HG02852 (cell line): ENCODE data around the gene TANC1.

Experiments
- ATAC-seq: cut with Tn5 transposase; IDR thresholded peaks from one replicate; pipeline ENCODE4 v1.9.1; 2021; ENCODE audit warnings: mild to moderate bottlenecking, moderate library complexity; ENCODE audit not compliant: unreplicated experiment

Gene TANC1

GRCh38 chr2:158993721-158994587, 25.5 kb downstream of the TANC1 start:
- ATAC-seq = no peak

DNA sequence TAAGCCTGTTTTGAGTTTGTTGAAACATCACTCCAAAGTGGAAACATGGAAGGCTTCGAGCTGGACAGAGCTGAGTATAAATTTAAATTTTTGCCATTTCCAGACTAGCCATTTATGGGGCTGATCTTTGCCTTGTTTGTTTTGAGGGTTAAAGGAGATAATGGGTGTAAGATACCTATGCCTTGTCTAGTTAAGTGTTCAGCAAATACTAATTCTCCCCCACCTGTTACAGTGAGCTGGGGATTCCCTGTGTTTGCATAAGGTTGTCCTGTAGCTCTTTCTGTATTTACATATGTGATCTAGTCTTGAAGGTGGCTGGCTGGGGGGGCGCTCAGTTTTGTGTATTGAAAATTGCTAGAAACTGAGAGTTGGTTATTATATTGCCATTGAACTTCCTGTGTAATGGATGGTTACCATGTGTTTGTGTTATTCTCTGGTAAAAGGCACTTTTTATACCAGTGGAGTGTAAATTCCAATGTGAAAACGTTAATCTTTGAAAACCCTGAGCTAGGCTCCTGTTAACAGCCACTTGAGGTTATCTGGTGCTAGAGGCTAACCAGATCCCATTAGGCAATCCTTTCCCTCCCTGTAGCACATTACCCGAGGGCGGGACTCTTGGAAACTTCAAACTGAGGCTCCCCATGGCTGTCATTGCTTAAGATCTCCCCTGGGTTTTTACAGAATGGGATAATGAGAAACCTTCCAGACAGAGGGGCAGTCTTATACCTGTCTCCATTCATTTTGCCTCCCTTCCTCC, 26.7 kb downstream of the TANC1 start:
- no peak for ATAC-seq

GRCh38 chr2:158995677-158996049, 27.2 kb downstream of the TANC1 start:
- no peak for ATAC-seq

DNA sequence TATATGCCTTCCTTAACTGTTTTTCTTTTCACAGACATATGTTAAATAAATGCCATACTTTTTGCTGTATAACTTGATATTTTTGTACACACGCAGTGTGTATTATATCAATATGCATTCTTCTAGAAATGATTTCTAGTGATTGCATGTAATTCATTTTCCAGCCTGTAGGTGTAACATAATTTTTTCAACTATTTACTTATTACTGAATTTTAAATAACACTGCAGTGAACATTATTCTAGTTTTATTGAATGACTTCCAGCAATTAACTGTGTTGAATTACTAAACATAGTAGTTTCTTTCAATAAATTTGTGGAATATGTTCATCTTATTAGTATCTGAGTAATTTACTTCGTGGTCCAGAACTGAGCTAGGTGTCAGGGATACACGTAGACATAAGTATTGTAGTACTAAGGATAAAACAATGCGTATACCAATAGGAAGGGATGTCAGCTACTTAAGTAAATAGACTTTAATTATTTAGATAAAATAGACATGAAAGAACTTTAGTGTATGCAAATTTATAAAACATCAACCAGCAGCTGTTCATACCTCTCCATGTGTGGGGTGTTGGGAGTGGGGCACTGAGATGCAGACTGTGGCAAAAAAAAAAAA, 28.0 kb downstream of the TANC1 start:
- no peak for ATAC-seq

GRCh38 chr2:158997037-158997790, 28.8 kb downstream of the TANC1 start:
- no peak for ATAC-seq

DNA sequence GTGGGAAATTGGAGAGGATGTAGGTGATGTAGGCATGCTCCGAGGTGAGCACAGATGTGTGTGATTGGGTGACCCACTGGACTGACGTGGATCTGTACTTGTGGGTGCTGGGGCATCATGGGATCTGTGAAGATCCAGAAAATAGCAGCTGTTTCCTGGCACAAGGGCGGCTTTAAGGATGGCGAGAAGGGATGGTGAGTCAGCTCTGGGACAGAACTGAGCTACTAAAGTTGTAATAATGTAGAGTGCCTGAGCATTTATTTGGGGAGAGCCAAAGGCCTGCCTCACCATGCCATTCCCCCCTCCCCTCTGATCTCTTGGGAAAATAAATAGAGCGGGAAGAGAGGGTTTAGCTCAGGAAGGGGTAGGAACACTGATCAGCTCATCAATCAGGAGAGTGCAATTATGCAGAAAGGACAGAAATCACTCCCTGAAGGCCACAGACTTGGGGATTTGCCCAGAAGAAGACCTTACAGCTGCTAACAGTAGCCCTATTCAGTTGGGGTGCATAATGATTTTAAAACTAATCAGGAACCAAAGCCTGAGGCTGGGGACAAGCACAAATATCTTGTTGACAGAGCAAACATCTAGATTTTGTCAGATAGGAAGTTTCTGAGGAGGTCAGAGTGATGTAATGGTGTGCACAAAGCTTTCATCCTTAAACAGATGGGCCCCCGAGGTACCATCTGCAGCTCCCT, 30.3 kb downstream of the TANC1 start:
- ATAC-seq = no peak

GRCh38 chr2:158999458-158999857, 31.0 kb downstream of the TANC1 start:
- ATAC-seq = no peak

- ATAC-seq = no peak
These were observed 31.6 kb downstream of the TANC1 start for GRCh38 chr2:159000072-159000471.

GRCh38 chr2:159002462-159003111, 34.1 kb downstream of the TANC1 start:
- no peak for ATAC-seq

- no peak for ATAC-seq
These were observed 35.1 kb downstream of the TANC1 start for GRCh38 chr2:159003555-159003954.

DNA sequence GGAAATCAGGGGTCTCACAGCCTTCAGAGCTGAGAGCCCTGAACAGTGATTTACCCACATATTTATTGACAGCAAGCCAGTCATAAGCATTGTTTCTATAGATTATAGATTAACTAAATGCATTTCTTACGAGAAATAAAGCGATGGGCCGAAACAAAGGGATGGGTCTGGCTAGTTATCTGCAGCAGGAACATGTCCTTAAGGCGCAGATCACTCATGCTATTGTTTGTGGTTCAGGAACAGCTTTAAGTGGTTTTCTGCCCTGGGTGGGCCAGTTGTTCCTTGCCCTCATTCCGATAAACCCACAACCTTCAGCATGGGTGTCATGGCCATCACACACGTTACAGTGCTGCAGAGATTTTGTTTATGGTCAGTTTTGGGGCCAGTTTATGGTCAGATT, 36.4 kb downstream of the TANC1 start:
- ATAC-seq = no peak

- no peak for ATAC-seq
These were observed 41.5 kb downstream of the TANC1 start for GRCh38 chr2:159009940-159010339.

DNA sequence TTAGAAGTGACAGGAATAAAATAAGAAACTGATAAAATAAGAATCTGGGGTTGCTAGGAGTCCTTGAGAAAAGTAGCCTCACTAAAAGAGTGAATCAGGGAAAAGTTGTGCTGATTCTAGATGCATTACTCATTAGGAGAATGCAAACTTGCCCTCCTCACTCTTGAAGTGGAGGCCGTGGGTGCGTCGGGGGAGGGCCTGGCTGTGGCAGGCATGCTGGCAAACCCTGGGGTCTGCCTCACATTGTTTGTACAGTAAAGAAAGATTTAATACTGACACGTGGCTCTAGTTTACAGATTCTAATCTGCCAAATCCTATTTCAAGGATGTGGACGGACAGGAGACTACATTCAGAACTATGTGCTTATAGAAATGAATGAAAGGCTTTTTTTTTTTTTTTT, 41.9 kb downstream of the TANC1 start:
- no peak for ATAC-seq

DNA sequence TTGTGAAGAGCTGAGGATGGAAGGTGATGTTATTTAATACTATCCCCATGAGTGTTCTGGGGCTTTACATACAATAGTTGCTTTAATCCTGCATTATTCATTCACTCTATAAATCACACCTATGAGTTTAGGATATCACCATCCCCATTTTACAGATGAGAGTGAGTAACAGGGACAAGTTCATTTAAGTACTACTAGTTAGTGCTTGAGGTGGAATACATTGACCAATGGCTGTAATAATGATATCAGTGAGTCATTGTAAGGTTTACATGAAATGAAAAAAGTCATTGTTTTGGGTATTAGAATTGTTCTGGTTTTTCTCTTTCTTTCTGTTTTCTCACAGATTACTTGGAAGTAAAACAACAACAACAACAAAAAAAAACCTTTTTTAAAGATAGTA, 42.5 kb downstream of the TANC1 start:
- no peak for ATAC-seq

GRCh38 chr2:159012142-159012541, 43.7 kb downstream of the TANC1 start:
- ATAC-seq = no peak

DNA sequence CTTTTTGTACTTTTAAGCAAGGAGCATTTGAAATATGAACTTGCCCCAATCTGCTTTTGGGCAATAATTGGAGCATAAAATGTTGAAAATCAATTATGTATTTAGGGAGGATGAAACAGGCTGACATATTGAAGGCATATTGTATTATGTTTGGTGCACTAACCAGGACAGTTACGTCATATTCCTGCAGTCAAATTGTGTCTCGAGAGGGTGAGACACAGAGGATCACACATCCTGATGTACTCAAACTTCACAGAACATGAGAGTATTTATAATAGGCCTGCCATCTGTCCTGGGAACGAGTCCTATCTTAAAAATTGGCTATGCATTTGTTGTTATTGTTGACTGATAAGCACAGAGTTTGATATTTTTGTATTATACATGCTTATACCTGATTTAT, 44.7 kb downstream of the TANC1 start:
- no peak for ATAC-seq

DNA sequence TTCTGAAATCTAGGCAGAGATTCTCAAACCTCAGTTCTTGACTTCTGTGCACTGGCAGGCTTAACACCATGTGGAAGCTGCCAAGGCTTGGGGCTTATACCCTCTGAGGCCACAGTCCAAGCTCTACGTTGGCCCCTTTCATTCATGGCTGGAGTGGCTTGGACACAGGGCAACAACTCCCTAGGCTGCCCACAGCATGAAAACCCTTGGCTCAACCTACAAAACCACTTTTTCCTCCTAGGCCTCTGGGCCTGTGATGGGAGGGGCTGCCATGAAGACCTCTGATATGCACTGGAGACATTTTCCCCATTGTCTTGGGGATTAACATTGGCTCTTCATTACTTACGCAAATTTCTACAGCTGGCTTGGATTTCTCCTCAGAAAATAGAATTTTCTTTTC, 46.7 kb downstream of the TANC1 start:
- no peak for ATAC-seq

DNA sequence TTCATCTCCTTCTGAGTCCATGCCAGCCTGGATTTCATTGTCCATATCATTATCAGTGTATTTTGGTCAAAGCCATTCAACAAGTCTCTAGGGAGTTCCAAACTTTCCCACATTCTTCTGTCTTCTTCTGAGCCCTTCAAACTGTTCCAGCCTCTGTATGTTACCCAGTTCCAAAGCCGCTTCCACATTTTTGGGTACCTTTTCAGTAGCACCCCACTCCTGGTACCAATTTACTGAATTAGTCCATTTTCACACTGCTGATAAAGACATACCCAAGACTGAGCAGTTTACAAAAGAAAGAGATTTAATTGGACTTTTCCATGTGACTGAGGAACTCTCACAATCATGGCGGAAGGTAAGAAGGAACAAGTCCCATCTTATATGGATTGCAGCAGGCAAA, 47.4 kb downstream of the TANC1 start:
- no peak for ATAC-seq

GRCh38 chr2:159017837-159018236, 49.4 kb downstream of the TANC1 start:
- ATAC-seq = no peak

GRCh38 chr2:159019021-159019420, 50.6 kb downstream of the TANC1 start:
- no peak for ATAC-seq
